Lung (tissue), 12 donors: ENCODE measurements around the gene KRTAP10-3. TPM values are rescaled to one million over a fixed set of nuclear protein-coding genes. Genes with fewer than 3 reads are reported as not detected.

Experiments used
- ATAC-seq: fragments of 200-7000 bp; cut with Tn5 transposase; one replicate; pipeline ENCODE4 v1.9.1; 2020; ENCODE audit warnings: moderate number of reproducible peaks; ENCODE audit not compliant: insufficient read depth, low FRiP score
- DNase-seq, 3 donors: peaks; one replicate each; pipeline ENCODE4 v3.0.0-alpha.2; 2013 to 2017
- H3K27ac ChIP-seq, 2 donors: one replicate each; pipeline ENCODE4 v1.5.1; 2013; ENCODE audit warnings: mild to moderate bottlenecking in 2 of 2, moderate library complexity in 2 of 2, control low read depth in 1 of 2, inconsistent platforms in 1 of 2, low read depth in 1 of 2, low read length in 1 of 2
- H3K27me3 ChIP-seq, 3 donors: one replicate each; pipeline ENCODE4 v1.5.1; 2013; ENCODE audit warnings: low read length in 2 of 3; ENCODE audit not compliant: control insufficient read depth in 3 of 3, insufficient read depth in 3 of 3
- H3K36me3 ChIP-seq, 4 donors: one replicate each; pipeline ENCODE4 v1.5.1; 2013; ENCODE audit warnings: low read length in 4 of 4, mild to moderate bottlenecking in 1 of 4, moderate library complexity in 1 of 4; ENCODE audit not compliant: control insufficient read depth in 4 of 4, insufficient read depth in 4 of 4
- H3K4me1 ChIP-seq, 5 donors: one replicate each; pipeline ENCODE4 v1.5.1; 2013; ENCODE audit warnings: low read length in 5 of 5, mild to moderate bottlenecking in 2 of 5, moderate library complexity in 1 of 5; ENCODE audit not compliant: control insufficient read depth in 5 of 5, insufficient read depth in 5 of 5
- H3K4me3 ChIP-seq: one replicate; pipeline ENCODE4 v1.5.1; 2013; ENCODE audit warnings: mild to moderate bottlenecking, control low read depth, moderate library complexity
- H3K9ac ChIP-seq, 2 donors: one replicate each; pipeline ENCODE4 v1.5.1; 2013; ENCODE audit warnings: low read length in 2 of 2, control low read depth in 1 of 2; ENCODE audit not compliant: insufficient read depth in 1 of 2
- H3K9me3 ChIP-seq, 4 donors: one replicate each; pipeline ENCODE4 v1.5.1; 2013; ENCODE audit warnings: low read length in 3 of 4, mild to moderate bottlenecking in 1 of 4, moderate library complexity in 1 of 4; ENCODE audit not compliant: control insufficient read depth in 4 of 4, insufficient read depth in 3 of 4
- CTCF ChIP-seq: IDR thresholded peaks from 2 replicates; pipeline ENCODE4 v1.5.1; 2012; ENCODE audit warnings: mild to moderate bottlenecking; ENCODE audit errors: control extremely low read depth, extremely low read depth
- WGBS, 2 donors: extraction: QIAGEN DNeasy Blood & Tissue Kit; methylation state at CpG; one replicate each; pipeline ENCODE4 v1.1.7; 2013; 5-methylcytosine and 5-hydroxymethylcytosine counted together
- polyA plus RNA-seq, 2 donors: library from polyadenylated mRNA; stranded (reverse); fragments of 200-250 nt; gene quantifications; one replicate each; pipeline ENCODE4 v1.2.1, GENCODE V29; 2013
- total RNA-seq, 2 donors: library from RNA; depleted of rRNA in 1 of 2; stranded (reverse); fragments of >200 nt in 1 of 2; gene quantifications; one replicate each; pipeline ENCODE4 v1.2.1, GENCODE V29; 2014 to 2021
- donor health status: control.
- donor health status: control.
- donor health status: Bipolar disorder and iron deficiency.
- donor health status: healthy.
- donor health status: DM: yes; HTN: yes; CAD: no.

Gene KRTAP10-3
- total and polyA plus RNA-seq, 4 donors: not detected

DNA sequence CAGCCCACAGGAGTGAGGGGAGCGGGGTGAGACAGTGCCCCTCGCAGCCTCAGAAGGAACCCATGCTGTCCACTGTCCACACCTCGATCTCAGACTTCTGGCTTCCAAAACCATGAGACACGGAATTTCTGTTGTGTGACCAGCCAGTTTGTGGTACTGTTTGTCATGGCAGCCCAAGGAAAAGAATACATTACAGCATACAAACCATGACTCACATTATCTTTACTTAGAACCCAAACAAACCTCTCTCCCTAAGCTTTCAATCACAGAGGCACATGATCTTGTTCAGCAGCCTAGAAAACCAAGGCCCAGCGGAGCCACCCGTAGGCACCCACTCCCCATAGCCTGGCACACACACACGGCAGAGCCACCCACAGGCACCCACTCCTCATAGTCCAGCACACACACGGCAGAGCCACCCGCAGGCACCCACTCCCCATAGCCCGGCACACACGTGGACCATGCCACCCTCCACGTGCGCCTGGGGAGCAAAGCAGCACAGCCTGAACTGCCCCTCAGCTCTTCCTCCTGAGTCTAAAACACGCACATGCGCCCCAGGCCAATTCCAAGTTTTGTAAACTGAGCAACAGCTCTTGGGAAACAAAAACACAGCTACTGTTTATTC lies 14.5 kb upstream of the KRTAP10-3 start:
- peaks cover 0 to 20% (median 6%) of the 10 kb centered on the region in 4 donors for H3K9me3 ChIP-seq
- TF ChIP-seq CTCF: no peak
- ATAC-seq (no peak), DNase-seq (no peak)
- peaks cover 0 to 2% (median 0%) of the 10 kb centered on the region in 3 donors for H3K27me3 ChIP-seq
- no peak overlapping the region for H3K27ac ChIP-seq
- no peaks in the 10 kb centered on the region for H3K36me3 ChIP-seq
- 84 to 89% methylated on average over 15 of the region's 15 CpGs for WGBS, 2 donors
- no peaks in the 10 kb centered on the region for H3K4me1 ChIP-seq
- no peak overlapping the region for H3K9ac ChIP-seq
- no peak overlapping the region for H3K4me3 ChIP-seq

- DNase-seq (no peak), ATAC-seq (no peak)
- Histone ChIP-seq H3K4me3 (no peak overlapping the region), H3K4me1 (no peaks in the 10 kb centered on the region), H3K27ac (no peak overlapping the region), H3K36me3 (no peaks in the 10 kb centered on the region), H3K9ac (no peak overlapping the region), H3K27me3 (peaks cover 0 to 2% (median 0%) of the 10 kb centered on the region in 3 donors), H3K9me3 (peaks cover 0 to 19% (median 4%) of the 10 kb centered on the region in 4 donors)
- 92 to 94% methylated on average over 40 of the region's 40 CpGs for WGBS, 2 donors
- no peak for TF ChIP-seq CTCF
Measured at GRCh38 chr21:44571844-44572782, 13.5 kb upstream of the KRTAP10-3 start.

GRCh38 chr21:44571296-44571695 lies 12.7 kb upstream of the KRTAP10-3 start:
- no peak for TF ChIP-seq CTCF
- Histone ChIP-seq H3K36me3 (no peaks in the 10 kb centered on the region), H3K27me3 (peaks cover 0 to 2% (median 0%) of the 10 kb centered on the region in 3 donors), H3K9ac (no peak overlapping the region), H3K9me3 (peaks cover 0 to 19% (median 2%) of the 10 kb centered on the region in 4 donors), H3K4me3 (no peak overlapping the region), H3K4me1 (no peaks in the 10 kb centered on the region), H3K27ac (no peak overlapping the region)
- WGBS, 2 donors: 80% methylated on average over 4 of the region's 4 CpGs
- DNase-seq: no peak
- no peak for ATAC-seq
